Lower lobe of right lung (tissue), 2 donors: Measurements from ENCODE around the gene NEURL1. TPM values are rescaled to one million over a fixed set of nuclear protein-coding genes. Genes with fewer than 3 reads are reported as not detected.

Experiments
- ATAC-seq, 2 donors: fragments of 200-7000 bp; cut with Tn5 transposase; one replicate each; pipeline ENCODE4 v1.9.1; 2020 to 2022; ENCODE audit warnings: mild to moderate bottlenecking in 2 of 2, moderate library complexity in 2 of 2
- DNase-seq: peaks from one replicate; pipeline ENCODE4 v3.0.0-alpha.2; 2020
- H3K27ac ChIP-seq: fragments of 200-600 bp; one replicate; pipeline ENCODE4 v1.8.0; 2022
- H3K27me3 ChIP-seq: fragments of 200-600 bp; one replicate; pipeline ENCODE4 v1.8.0; 2022; ENCODE audit warnings: low read depth
- H3K36me3 ChIP-seq: fragments of 200-600 bp; one replicate; pipeline ENCODE4 v1.8.0; 2022; ENCODE audit warnings: mild to moderate bottlenecking
- H3K4me1 ChIP-seq: fragments of 200-600 bp; one replicate; pipeline ENCODE4 v1.8.0; 2022
- H3K4me3 ChIP-seq: fragments of 200-600 bp; one replicate; pipeline ENCODE4 v1.8.0; 2022; ENCODE audit warnings: mild to moderate bottlenecking
- H3K9me3 ChIP-seq: fragments of 200-600 bp; one replicate; pipeline ENCODE4 v1.8.0; 2022
- CTCF ChIP-seq: fragments of 200-600 bp; IDR thresholded peaks from one replicate; pipeline ENCODE4 v1.8.0; 2022; ENCODE audit warnings: antibody characterized with exemption, mild to moderate bottlenecking
- intact Hi-C: fragments of 100-400 bp; cut with DNase I; formaldehyde crosslinking; loops from one replicate; pipeline ENCODE4 v1.11.0; 2022
- total RNA-seq: library from RNA; stranded (reverse); fragmentation: NEBNext Ultra II Directional; extraction: Animal tissue kit (Norgen Biotek cat#: 25700); gene quantifications from one replicate; pipeline ENCODE4 v1.2.1, GENCODE V29; 2021
- donor health status: DM: no; HTN: yes; CAD: no; lungs with severe emphysema.

Gene NEURL1
- total RNA-seq, 1 donor from 2014 or later: 0.95 TPM

DNA sequence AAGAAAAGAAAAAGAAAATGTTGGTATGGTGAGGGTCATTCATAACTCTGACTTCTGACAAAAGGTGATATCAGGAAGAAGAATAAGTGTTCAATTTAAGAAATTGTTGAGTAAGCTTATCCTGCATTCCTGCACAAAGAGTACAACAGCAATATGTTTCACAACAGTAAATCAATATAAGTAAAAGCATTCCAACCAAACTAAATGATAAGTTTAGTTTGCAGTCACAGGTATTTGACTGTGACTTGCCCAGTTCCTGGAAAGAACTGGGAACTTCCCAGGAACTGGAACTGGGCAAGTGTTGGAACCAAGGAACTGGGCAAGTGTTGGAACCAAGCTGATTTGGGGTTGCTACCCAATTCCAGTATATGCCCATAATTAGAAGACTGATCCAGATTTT is 35.0 kb downstream of the NEURL1 start:
- ATAC-seq (no peak), DNase-seq (no peak)
- Histone ChIP-seq H3K4me1 (no peaks in the 10 kb centered on the region), H3K27me3 (no peaks in the 10 kb centered on the region), H3K9me3 (no peaks in the 10 kb centered on the region), H3K36me3 (no peaks in the 10 kb centered on the region), H3K4me3 (no peak overlapping the region), H3K27ac (no peak overlapping the region)
- intact Hi-C loops: no loop called here
- no peak for TF ChIP-seq CTCF

DNA sequence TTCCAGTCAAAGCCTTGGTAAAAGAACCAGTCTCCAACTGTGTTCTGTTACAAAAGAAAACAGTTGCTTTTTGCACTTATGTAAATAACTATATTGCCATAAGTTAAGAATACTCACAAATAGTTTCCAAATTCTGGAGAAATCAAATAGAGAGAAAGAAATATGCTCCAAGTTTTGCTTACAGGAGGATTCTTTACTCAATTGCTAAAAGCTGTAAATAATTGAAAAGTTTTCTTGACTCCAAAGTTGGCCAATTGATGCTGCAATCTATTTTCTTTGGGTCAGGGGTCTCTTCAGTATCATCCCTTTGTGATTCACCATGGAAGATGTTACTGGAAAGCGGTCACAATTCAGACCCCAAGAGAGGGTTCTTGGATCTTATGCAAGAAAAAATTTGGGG is 36.0 kb downstream of the NEURL1 start:
- Histone ChIP-seq H3K4me1 (no peaks in the 10 kb centered on the region), H3K36me3 (no peaks in the 10 kb centered on the region), H3K4me3 (no peak overlapping the region), H3K27ac (no peak overlapping the region), H3K27me3 (no peaks in the 10 kb centered on the region), H3K9me3 (no peaks in the 10 kb centered on the region)
- DNase-seq: no peak
- no peak for TF ChIP-seq CTCF
- intact Hi-C loops: no loop called here
- ATAC-seq: no peak

- Histone ChIP-seq H3K4me3 (no peak overlapping the region), H3K27me3 (peaks cover 2% of the 10 kb centered on the region), H3K4me1 (no peaks in the 10 kb centered on the region), H3K27ac (no peak overlapping the region), H3K9me3 (no peaks in the 10 kb centered on the region), H3K36me3 (no peaks in the 10 kb centered on the region)
- no peak for ATAC-seq
- no peak for TF ChIP-seq CTCF
- DNase-seq: no peak
- intact Hi-C loops: no loop called here
These were observed 40.3 kb downstream of the NEURL1 start for GRCh38 chr10:103533827-103534226.

- Histone ChIP-seq H3K9me3 (no peaks in the 10 kb centered on the region), H3K4me1 (no peaks in the 10 kb centered on the region), H3K27ac (no peak overlapping the region), H3K27me3 (peaks cover 5% of the 10 kb centered on the region), H3K36me3 (no peaks in the 10 kb centered on the region), H3K4me3 (no peak overlapping the region)
- intact Hi-C loops: no loop called here
- no peak for TF ChIP-seq CTCF
- no peak for DNase-seq
- ATAC-seq: no peak
These were observed 41.4 kb downstream of the NEURL1 start for GRCh38 chr10:103534621-103535498.

GRCh38 chr10:103535595-103535994 is 42.1 kb downstream of the NEURL1 start:
- peaks cover 5% of the 10 kb centered on the region for H3K27me3 ChIP-seq
- DNase-seq (no peak), ATAC-seq (no peak)
- H3K4me1 ChIP-seq: no peaks in the 10 kb centered on the region
- no peak overlapping the region for H3K4me3 ChIP-seq
- H3K36me3 ChIP-seq: no peaks in the 10 kb centered on the region
- TF ChIP-seq CTCF: no peak
- no peaks in the 10 kb centered on the region for H3K9me3 ChIP-seq
- no peak overlapping the region for H3K27ac ChIP-seq
- intact Hi-C loops: no loop called here
